T-helper 17 cell (primary cell): ENCODE data around the gene XRN1. TPM values are rescaled to one million over a fixed set of nuclear protein-coding genes. Genes with fewer than 3 reads are reported as not detected.
A peak's percentile ranks its signal among the peaks of the same experiment; 100 is the strongest.
"Not testable (repeated sequence)": the region's sequence is repeated elsewhere in the genome, so short reads cannot be mapped to it uniquely, and the experiment has no call there.

Source experiments
- ATAC-seq: fragments of 150-1000 bp; cut with Tn5 transposase; 2 replicates; pipeline ENCODE4 v1.10.0; 2021; ENCODE audit warnings: mild to moderate bottlenecking, moderate library complexity
- DNase-seq, 3 donors: peaks; one replicate each; pipeline versions ENCODE4 v3.0.0 to v3.0.0-alpha.2; 2020 to 2021
- H3K9me3 ChIP-seq: one replicate; pipeline ENCODE4 v1.7.0; 2013; ENCODE audit warnings: low read length, mild to moderate bottlenecking; ENCODE audit not compliant: control insufficient read depth, poor library complexity, severe bottlenecking
- H3K27ac Mint-ChIP-seq: one replicate; pipeline ENCODE4 v1.8.0; 2022; ENCODE audit warnings: mild to moderate bottlenecking, moderate library complexity, mixed read lengths
- H3K27me3 Mint-ChIP-seq: one replicate; pipeline ENCODE4 v1.8.0; 2022; ENCODE audit warnings: mixed read lengths
- H3K36me3 Mint-ChIP-seq: one replicate; pipeline ENCODE4 v1.8.0; 2022; ENCODE audit warnings: low read depth, mixed read lengths
- H3K4me1 Mint-ChIP-seq: one replicate; pipeline ENCODE4 v1.8.0; 2022; ENCODE audit warnings: mild to moderate bottlenecking, mixed read lengths
- H3K4me3 Mint-ChIP-seq: one replicate; pipeline ENCODE4 v1.8.0; 2022; ENCODE audit warnings: mild to moderate bottlenecking, moderate library complexity, mixed read lengths
- total RNA-seq, 4 donors: library from RNA in 2 of 4; stranded (reverse) in 2 of 4; gene quantifications; one replicate each; pipeline ENCODE4 v1.2.3 and lab custom pipeline; 2022 to 2026

Gene XRN1
- total RNA-seq, 2 donors from 2014 or later = 77.3 to 94.6 TPM

DNA sequence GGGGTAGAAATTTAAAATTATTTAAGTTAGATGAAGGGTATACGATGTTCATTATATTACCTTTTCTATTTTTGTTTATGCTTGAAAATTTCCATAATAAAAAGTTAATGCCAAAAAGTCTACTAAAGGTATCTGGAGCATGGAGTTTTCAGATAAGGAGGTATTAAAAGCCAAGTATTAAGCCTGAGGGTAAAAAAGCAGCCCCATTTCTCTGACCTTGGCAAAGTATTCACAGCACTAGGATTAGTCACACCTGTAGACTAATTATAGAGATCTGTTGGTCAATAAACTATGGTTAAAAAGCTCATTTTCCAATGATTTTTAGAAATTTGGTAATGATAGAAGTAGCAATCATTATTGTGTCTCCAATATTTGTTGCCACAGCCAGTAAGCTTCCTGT, 23.1 kb downstream of the XRN1 start:
- DNase-seq = no peak
- H3K4me3 Mint-ChIP-seq = no peak overlapping the region
- H3K36me3 Mint-ChIP-seq = peaks cover 11% of the 10 kb centered on the region
- H3K27ac Mint-ChIP-seq = peak overlapping the region; percentile 65
- no peaks in the 10 kb centered on the region for H3K9me3 ChIP-seq
- H3K4me1 Mint-ChIP-seq = peaks cover 6% of the 10 kb centered on the region
- no peak for ATAC-seq
- H3K27me3 Mint-ChIP-seq = no peaks in the 10 kb centered on the region

DNA sequence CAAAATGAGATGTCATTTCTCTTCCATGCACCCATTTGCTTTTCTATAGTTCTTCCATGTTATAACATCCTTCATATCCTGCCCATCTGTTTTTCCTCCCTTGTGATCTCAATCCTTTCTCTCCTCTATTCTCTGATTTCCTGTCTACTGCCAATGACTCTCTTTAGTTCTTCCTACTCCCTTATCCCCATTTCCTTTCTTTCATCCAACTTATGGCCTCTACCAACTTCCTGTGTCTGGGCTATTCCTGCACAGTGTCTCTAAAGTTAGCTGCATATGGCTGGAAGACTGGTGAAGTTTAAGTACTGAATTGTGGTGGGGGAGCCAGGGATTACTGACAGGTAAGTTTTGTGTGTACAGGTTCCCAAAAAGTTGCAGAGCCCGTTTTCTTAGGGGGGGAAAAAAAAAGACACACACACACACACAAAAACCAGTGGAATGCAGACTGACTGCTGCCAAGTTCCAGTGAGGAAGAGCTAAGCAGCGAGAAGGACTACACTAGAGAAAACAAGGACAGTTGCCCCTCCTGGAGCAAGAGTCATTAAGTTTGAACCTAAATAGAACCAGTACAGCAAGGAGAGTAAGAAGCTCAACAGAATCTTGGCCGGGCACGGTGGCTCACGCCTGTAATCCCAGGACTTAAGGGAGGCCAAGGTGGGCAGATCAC, 28.8 kb downstream of the XRN1 start:
- H3K27ac Mint-ChIP-seq = no peak overlapping the region
- H3K4me3 Mint-ChIP-seq = no peak overlapping the region
- H3K36me3 Mint-ChIP-seq = peaks cover 7% of the 10 kb centered on the region
- H3K9me3 ChIP-seq = no peaks in the 10 kb centered on the region
- DNase-seq (no peak), ATAC-seq (no peak)
- peaks cover 5% of the 10 kb centered on the region for H3K4me1 Mint-ChIP-seq
- no peaks in the 10 kb centered on the region for H3K27me3 Mint-ChIP-seq

- H3K36me3 Mint-ChIP-seq = peaks cover 9% of the 10 kb centered on the region
- no peak overlapping the region for H3K4me3 Mint-ChIP-seq
- no peaks in the 10 kb centered on the region for H3K9me3 ChIP-seq
- ATAC-seq (no peak), DNase-seq (no peak)
- H3K27ac Mint-ChIP-seq = no peak overlapping the region
- H3K27me3 Mint-ChIP-seq = no peaks in the 10 kb centered on the region
- peaks cover 5% of the 10 kb centered on the region for H3K4me1 Mint-ChIP-seq
Measured at GRCh38 chr3:142417302-142417701, 30.5 kb downstream of the XRN1 start.

DNA sequence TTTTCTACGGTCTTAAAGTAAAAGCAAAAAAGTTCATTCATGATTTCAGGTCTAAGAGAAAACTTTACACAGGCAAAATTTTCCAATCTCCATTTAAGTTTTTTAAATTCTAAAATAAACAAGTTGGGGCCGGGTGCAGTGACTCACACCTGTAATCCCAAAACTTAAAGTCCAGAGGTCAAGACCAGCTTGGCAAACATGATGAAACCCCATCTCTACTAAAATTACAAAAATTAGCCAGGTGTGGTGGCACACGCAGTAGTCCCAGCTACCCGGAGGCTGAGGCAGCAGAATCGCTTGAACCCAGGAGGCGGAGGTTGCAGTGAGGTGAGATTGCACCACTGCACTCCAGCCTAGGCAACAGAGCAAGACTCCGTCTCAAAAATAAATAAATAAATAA, 47.3 kb downstream of the XRN1 start:
- not testable (repeated sequence) for ATAC-seq, DNase-seq, H3K27ac Mint-ChIP-seq, H3K4me3 Mint-ChIP-seq, H3K9me3 ChIP-seq, H3K27me3 Mint-ChIP-seq, H3K4me1 Mint-ChIP-seq
- peaks cover 12% of the 10 kb centered on the region for H3K36me3 Mint-ChIP-seq

DNA sequence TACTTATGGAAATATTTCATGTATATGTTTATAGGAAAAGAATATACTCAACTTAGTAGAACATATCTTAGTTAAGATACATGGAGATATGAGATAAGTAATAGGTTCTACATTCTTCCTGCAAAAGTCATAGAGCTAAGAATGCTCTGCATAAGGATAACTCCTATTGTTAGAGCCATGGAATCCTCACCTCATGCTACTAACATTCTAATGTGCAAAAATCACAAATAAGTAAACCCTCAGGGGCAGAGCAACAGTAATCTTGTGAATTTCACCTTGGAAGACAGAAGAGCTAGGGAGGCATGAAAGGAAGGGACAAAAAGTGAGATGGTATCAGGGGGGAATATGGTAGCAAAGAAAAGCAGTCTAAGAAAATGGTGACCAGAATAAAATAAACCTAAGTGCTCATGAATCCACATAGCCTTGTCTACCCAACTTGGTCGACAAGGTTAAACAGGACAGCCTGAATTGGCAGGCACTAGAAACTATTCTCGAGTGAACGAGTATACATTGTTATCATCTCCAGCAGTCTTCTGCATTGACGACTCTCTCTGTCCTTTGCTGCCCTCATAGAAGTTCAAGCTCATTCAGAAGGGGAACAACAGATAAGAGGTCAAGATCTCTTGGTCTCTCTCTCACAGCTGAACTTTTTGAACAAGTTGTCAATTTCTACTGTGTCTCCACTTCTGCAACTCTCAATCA, 52.8 kb downstream of the XRN1 start:
- ATAC-seq = no peak
- DNase-seq = no peak
- no peak overlapping the region for H3K4me3 Mint-ChIP-seq
- no peaks in the 10 kb centered on the region for H3K9me3 ChIP-seq
- peaks cover 5% of the 10 kb centered on the region for H3K36me3 Mint-ChIP-seq
- no peak overlapping the region for H3K27ac Mint-ChIP-seq
- no peaks in the 10 kb centered on the region for H3K27me3 Mint-ChIP-seq
- H3K4me1 Mint-ChIP-seq = no peaks in the 10 kb centered on the region

DNA sequence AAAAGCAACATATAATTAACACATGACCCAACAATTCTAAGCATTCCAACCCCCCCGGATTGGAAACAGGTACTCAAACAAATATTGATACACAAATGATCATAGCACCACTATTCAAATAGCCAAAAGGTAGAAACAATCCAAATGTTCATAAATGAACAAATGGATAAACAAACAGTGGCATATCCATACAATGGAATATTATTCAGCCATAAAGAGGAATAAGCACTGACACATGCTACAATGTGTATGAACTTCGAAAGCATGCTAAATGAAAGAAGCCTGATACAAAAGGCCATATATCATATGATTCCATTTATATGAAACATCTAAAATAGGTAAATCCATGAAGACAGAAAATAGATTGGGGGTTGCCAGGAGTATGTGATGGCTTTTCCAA, 62.8 kb downstream of the XRN1 start:
- Mint-ChIP-seq H3K4me1 (peaks cover 2% of the 10 kb centered on the region), H3K27me3 (no peaks in the 10 kb centered on the region), H3K27ac (no peak overlapping the region), H3K4me3 (no peak overlapping the region), H3K36me3 (peaks cover 17% of the 10 kb centered on the region)
- DNase-seq (no peak), ATAC-seq (no peak)
- no peaks in the 10 kb centered on the region for H3K9me3 ChIP-seq

- no peaks in the 10 kb centered on the region for H3K9me3 ChIP-seq
- H3K27me3 Mint-ChIP-seq = no peaks in the 10 kb centered on the region
- H3K27ac Mint-ChIP-seq = no peak overlapping the region
- ATAC-seq (no peak), DNase-seq (no peak)
- H3K36me3 Mint-ChIP-seq = peaks cover 8% of the 10 kb centered on the region
- H3K4me3 Mint-ChIP-seq = no peak overlapping the region
- H3K4me1 Mint-ChIP-seq = peaks cover 5% of the 10 kb centered on the region
Measured at GRCh38 chr3:142374687-142375086, 73.2 kb downstream of the XRN1 start.

DNA sequence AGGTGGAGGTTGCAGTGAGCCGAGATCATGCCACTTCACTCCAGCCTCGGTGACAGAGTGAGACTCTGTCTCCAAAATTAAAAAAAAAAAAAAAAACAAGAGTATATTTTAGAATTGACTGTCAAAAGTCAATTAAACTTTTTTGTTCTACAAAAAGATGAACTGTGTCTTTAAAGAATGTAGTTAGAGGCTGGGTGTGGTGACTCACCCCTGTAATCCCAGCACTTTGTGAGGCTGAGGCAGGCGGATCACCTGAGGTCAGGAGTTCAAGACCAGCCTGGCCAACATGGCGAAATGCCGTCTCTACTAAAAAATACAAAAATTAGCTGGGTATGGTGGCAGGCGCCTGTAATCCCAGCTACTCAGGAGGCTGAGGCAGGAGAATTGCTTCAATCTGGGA, 78.3 kb downstream of the XRN1 start:
- not testable (repeated sequence) for H3K27me3 Mint-ChIP-seq, DNase-seq, H3K36me3 Mint-ChIP-seq, ATAC-seq, H3K27ac Mint-ChIP-seq, H3K9me3 ChIP-seq, H3K4me3 Mint-ChIP-seq, H3K4me1 Mint-ChIP-seq

DNA sequence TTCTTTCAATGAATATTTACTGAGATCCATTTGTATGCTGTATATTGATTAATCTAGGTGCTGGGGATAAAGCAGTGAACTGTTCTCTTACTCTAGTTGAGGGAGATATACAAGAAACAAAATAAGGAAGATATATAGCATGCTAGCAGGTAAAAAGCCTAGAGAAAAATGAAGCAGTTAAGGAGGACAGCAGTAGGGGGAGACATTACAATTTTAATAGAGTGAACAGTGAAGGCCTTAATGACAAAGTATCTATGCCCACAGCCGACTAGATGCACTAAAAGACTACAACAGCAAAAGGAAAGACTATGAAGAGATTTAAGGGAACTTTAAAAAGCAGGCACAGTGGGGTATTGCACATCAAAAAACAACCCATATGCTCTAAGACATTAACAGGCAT, 81.4 kb downstream of the XRN1 start:
- no peak for DNase-seq
- Mint-ChIP-seq H3K27ac (peak overlapping the region; percentile 65), H3K27me3 (no peaks in the 10 kb centered on the region), H3K4me1 (peaks cover 6% of the 10 kb centered on the region), H3K36me3 (peaks cover 3% of the 10 kb centered on the region), H3K4me3 (no peak overlapping the region)
- no peaks in the 10 kb centered on the region for H3K9me3 ChIP-seq
- ATAC-seq = no peak

GRCh38 chr3:142363936-142364467, 83.8 kb downstream of the XRN1 start:
- H3K27me3 Mint-ChIP-seq = no peaks in the 10 kb centered on the region
- ATAC-seq (no peak), DNase-seq (no peak)
- H3K27ac Mint-ChIP-seq = no peak overlapping the region
- no peak overlapping the region for H3K4me3 Mint-ChIP-seq
- no peaks in the 10 kb centered on the region for H3K9me3 ChIP-seq
- peaks cover 10% of the 10 kb centered on the region for H3K4me1 Mint-ChIP-seq
- H3K36me3 Mint-ChIP-seq = peaks cover 7% of the 10 kb centered on the region

DNA sequence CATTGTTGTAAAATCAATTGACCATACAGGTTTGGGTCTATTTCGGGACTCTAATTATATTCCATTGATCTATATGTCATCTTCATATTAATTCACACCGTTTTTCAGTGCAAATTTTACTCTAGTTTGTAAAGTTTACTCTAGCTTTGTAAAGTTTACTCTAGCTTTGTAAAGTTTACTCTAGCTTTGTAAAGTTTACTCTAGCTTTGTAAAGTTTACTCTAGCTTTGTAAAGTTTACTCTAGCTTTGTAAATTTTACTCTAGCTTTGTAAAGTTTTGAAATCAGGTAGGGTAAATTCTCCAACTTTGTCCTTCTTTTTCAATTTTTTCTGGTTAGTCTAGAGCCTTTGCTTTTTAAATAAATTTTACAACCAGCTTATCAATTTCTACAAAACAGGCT, 84.4 kb downstream of the XRN1 start:
- DNase-seq, H3K9me3 ChIP-seq, H3K4me3 Mint-ChIP-seq, H3K27me3 Mint-ChIP-seq, ATAC-seq, H3K27ac Mint-ChIP-seq, H3K36me3 Mint-ChIP-seq: not testable (repeated sequence)
- peaks cover 10% of the 10 kb centered on the region for H3K4me1 Mint-ChIP-seq

DNA sequence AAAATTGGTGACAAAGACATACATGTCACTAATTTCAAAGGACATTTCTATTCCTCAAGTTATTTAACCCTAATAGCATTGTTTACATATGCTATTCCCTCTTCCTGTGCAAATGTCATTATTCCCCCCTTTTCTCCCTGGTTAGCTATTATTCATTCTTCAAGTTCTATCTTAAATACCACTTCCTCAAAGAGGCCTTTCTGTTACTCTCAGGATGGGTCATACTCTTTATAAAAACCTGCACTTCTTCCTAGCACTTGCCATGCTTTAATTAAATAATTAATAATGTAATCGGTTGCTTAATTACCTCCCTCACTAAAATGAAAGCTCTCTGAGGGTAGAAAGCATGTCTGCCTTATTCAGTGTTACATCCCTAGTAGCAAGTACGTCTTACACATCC, 88.5 kb downstream of the XRN1 start:
- Mint-ChIP-seq H3K27me3 (no peaks in the 10 kb centered on the region), H3K4me3 (no peak overlapping the region), H3K4me1 (peaks cover 6% of the 10 kb centered on the region), H3K36me3 (peaks cover 8% of the 10 kb centered on the region), H3K27ac (no peak overlapping the region)
- H3K9me3 ChIP-seq = no peaks in the 10 kb centered on the region
- no peak for DNase-seq
- ATAC-seq = no peak

GRCh38 chr3:142356818-142357217, 91.0 kb downstream of the XRN1 start:
- Mint-ChIP-seq H3K36me3 (peaks cover 18% of the 10 kb centered on the region), H3K27ac (peak overlapping the region; percentile 56), H3K27me3 (no peaks in the 10 kb centered on the region), H3K4me1 (peaks cover 4% of the 10 kb centered on the region), H3K4me3 (no peak overlapping the region)
- no peaks in the 10 kb centered on the region for H3K9me3 ChIP-seq
- no peak for DNase-seq
- ATAC-seq = no peak

DNA sequence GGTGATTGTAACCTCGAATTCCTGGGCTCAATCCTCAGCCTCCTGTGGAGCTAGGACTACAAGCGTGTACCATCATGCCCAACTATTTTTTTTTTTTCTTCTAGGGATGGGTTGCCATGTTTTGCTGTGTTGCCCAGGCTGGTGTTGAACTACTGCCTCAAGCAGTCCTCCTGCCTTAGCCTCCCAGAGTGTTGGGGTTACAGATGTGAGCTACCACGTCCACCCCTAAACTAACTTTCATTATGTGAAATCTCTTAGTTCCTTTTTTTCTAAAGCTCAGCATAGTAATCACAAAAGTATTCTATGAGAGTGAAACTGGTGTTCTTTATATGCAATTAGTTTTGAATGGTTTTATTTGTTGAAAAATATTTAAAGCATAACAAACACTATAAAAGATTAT, 92.1 kb downstream of the XRN1 start:
- no peak overlapping the region for H3K4me3 Mint-ChIP-seq
- peaks cover 4% of the 10 kb centered on the region for H3K4me1 Mint-ChIP-seq
- H3K27me3 Mint-ChIP-seq = no peaks in the 10 kb centered on the region
- H3K9me3 ChIP-seq = no peaks in the 10 kb centered on the region
- no peak for DNase-seq
- ATAC-seq = no peak
- no peak overlapping the region for H3K27ac Mint-ChIP-seq
- H3K36me3 Mint-ChIP-seq = peaks cover 18% of the 10 kb centered on the region
